AG10803 (cell line): Measurements from ENCODE around the gene THAP11.

Source experiments
- DNase-seq: peaks from one replicate; pipeline ENCODE4 v3.0.0; 2010; ENCODE audit warnings: low read depth
- H3K4me3 ChIP-seq: 2 replicates; pipeline ENCODE4 v1.5.1; 2011; ENCODE audit warnings: mild to moderate bottlenecking, low read length, control low read depth
- CTCF ChIP-seq: conservative IDR thresholded peaks from 2 replicates; pipeline ENCODE4 v1.5.1; 2011; ENCODE audit warnings: mild to moderate bottlenecking, low read length, control low read depth, inconsistent platforms

THAP11 gene

GRCh38 chr16:67804853-67805542 is 37.1 kb upstream of the THAP11 start:
- H3K4me3 ChIP-seq, result peak overlapping the region; percentile 96
- no peak for TF ChIP-seq CTCF
- no peak for DNase-seq

GRCh38 chr16:67805718-67806427 is 36.2 kb upstream of the THAP11 start:
- no peak for DNase-seq
- no peak for TF ChIP-seq CTCF
- H3K4me3 ChIP-seq, result peak overlapping the region; percentile 96

GRCh38 chr16:67806428-67807147 is 35.5 kb upstream of the THAP11 start, which contains the start of the genes RANBP10 and TSNAXIP1:
TSS of gene RANBP10 (minus strand) at chr16:67806560. CDS start at chr16:67806536, 24 bp downstream.
TSS of gene TSNAXIP1 (plus strand) at chr16:67806889. CDS start at chr16:67807150, 261 bp downstream.
- TF ChIP-seq CTCF, result no peak
- peak; percentile 99 for DNase-seq
- peak within 1 kb of the TSS; percentile 96 for H3K4me3 ChIP-seq

- DNase-seq, result no peak
- peak; percentile 34 for TF ChIP-seq CTCF
- H3K4me3 ChIP-seq, result peak overlapping the region; percentile 86
Observed at GRCh38 chr16:67807148-67807682, 34.9 kb upstream of the THAP11 start.

- no peak for TF ChIP-seq CTCF
- H3K4me3 ChIP-seq, result no peak overlapping the region
- DNase-seq, result no peak
Observed at GRCh38 chr16:67811899-67812298, 30.2 kb upstream of the THAP11 start.

GRCh38 chr16:67814567-67814966 is 27.6 kb upstream of the THAP11 start:
- no peak for TF ChIP-seq CTCF
- DNase-seq, result no peak
- no peak overlapping the region for H3K4me3 ChIP-seq
